C4-2B (cell line): Measurements from ENCODE around the gene PAIP2B.

Experiments used
- H3K27ac ChIP-seq: fragments of 450-650 bp; 2 replicates; pipeline ENCODE4 v1.5.1; 2017
- CTCF ChIP-seq: fragments of 450-650 bp; conservative IDR thresholded peaks from 2 replicates; pipeline ENCODE4 v1.5.1; 2017; ENCODE audit warnings: mild to moderate bottlenecking
- ZFX ChIP-seq: fragments of 450-650 bp; IDR thresholded peaks from 2 replicates; pipeline ENCODE4 v1.6.1; 2017

PAIP2B gene

GRCh38 chr2:71215447-71215846, 11.5 kb downstream of the PAIP2B start:
- TF ChIP-seq CTCF (no peak), ZFX (no peak)
- H3K27ac ChIP-seq: no peak overlapping the region

DNA sequence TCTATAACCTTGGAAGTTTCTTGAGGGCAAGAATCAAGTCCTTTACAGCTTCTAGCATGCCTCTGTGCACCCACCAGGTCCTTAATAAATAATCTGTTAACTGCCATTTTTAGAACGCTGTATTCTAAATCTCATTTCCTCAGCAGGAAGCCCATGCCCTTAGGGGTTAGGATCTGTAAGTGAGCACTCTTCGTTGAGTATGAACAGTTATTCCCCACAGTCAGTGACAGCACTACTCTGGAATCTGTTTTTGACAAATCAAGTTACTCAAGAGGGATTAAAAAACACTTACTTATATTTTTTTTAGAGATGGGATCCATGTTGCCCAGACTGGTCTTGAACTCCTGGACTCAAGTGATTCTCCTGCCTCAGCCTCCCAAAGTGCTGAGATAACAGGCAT, 14.6 kb downstream of the PAIP2B start:
- TF ChIP-seq ZFX (no peak), CTCF (no peak)
- no peak overlapping the region for H3K27ac ChIP-seq

- H3K27ac ChIP-seq: peak overlapping the region; percentile 73; the same call in 1 of the 2 replicates
- TF ChIP-seq ZFX (no peak), CTCF (no peak)
These were observed 16.6 kb downstream of the PAIP2B start for GRCh38 chr2:71210292-71210691.

DNA sequence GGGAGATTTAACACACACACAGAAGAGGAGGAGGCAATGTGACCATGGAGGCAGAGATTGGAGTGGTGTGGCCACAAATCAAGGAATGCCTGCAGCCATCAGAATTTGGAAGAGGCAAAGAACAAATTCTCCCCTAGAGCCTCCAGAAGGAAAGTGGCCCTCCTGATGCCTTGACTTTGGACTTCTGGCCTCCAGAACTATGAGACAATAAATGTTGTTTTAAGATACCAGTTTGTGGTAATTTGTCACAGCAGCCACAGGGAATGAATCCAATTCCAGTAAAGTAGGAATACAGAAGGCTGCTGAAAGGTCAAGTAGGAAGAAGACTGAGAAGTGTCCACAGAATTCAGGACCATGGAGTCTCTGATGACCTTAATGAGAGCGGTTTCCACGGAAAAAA, 18.1 kb downstream of the PAIP2B start:
- no peak for TF ChIP-seq CTCF
- TF ChIP-seq ZFX: no peak
- no peak overlapping the region; the same call in 1 of the 2 replicates for H3K27ac ChIP-seq

- TF ChIP-seq ZFX (no peak), CTCF (no peak)
These were observed 19.3 kb downstream of the PAIP2B start for GRCh38 chr2:71207601-71208000.

DNA sequence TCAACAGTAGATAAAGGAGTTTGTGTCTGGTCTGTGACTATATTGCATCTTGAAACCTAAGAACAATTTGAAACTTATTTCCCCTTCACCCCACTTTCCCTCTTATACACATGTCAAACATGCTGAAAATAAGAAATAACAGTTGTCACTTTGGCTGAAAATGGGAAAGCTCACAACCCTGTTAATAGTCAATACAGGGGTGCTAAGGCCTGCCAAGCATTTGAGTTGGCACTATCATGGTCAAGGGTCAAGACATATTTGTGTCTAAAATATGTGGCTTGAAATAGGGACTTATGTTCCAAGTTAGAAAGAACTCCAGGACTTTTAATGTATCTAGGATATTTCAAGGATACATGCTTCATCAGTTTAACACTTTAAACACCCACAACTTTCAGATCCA, 20.6 kb downstream of the PAIP2B start:
- no peak overlapping the region for H3K27ac ChIP-seq
- TF ChIP-seq CTCF (no peak), ZFX (no peak)

More at GRCh38 chr2:71207601-71208000, 19.3 kb downstream of the PAIP2B start:
- H3K27ac ChIP-seq: no peak overlapping the region

DNA sequence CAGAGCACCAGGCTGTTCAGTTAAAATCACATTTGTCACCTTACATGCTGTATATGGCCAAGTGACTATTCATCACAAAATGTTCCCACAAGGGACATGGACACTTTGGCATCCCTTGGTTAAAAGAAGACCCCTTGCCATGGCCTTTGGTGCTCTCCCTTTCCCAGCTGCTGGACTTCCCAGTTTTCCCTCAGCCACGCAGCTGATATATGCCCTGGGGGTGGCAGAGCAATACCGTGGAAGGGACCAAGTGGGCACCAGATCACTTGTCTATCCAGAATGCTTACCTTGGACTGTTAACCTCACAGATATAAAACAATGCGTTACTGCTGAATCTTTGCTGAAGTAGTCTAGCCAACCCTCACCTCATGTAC, 35.3 kb downstream of the PAIP2B start:
- TF ChIP-seq ZFX: no peak
- TF ChIP-seq CTCF: no peak

More for the DNA sequence above, 35.3 kb downstream of the PAIP2B start:
- no peak overlapping the region for H3K27ac ChIP-seq
